GM12878 (cell line): ENCODE data around the gene ANP32A. TPM values are rescaled to one million over a fixed set of nuclear protein-coding genes. Genes with fewer than 3 reads are reported as not detected.

Source experiments
- BACH1 ChIP-seq: fragments of 450-650 bp; IDR thresholded peaks from 2 replicates; pipeline ENCODE4 v1.6.1; 2017; ENCODE audit warnings: mild to moderate bottlenecking, borderline replicate concordance
- BCL11A ChIP-seq: IDR thresholded peaks from 2 replicates; pipeline ENCODE4 v1.6.1; 2011; ENCODE audit warnings: low read depth, low read length
- CBX5 ChIP-seq: sonication (generic); IDR thresholded peaks from 2 replicates; pipeline ENCODE4 v1.6.1; 2016; ENCODE audit warnings: low read depth, moderate library complexity, mild to moderate bottlenecking, inconsistent platforms
- DPF2 ChIP-seq: fragments of 450-650 bp; IDR thresholded peaks from 2 replicates; pipeline ENCODE4 v1.6.1; 2017; ENCODE audit warnings: mild to moderate bottlenecking
- EGR1 ChIP-seq, 2 experiments: IDR thresholded peaks; 1 replicate in 1 of 2; 2 replicates in 1 of 2; pipeline ENCODE4 v1.6.1; 2011 to 2012; ENCODE audit warnings: low read depth in 2 of 2, low read length in 2 of 2, borderline replicate concordance in 1 of 2, mild to moderate bottlenecking in 1 of 2, moderate library complexity in 1 of 2
- FOXK2 ChIP-seq: fragments of 450-650 bp; IDR thresholded peaks from 2 replicates; pipeline ENCODE4 v1.6.1; 2017; ENCODE audit warnings: mild to moderate bottlenecking, moderate library complexity
- GABPA ChIP-seq: IDR thresholded peaks from 2 replicates; pipeline ENCODE4 v1.6.1; 2014; ENCODE audit warnings: antibody characterized with exemption, low read depth, mild to moderate bottlenecking, inconsistent platforms
- IRF4 ChIP-seq: IDR thresholded peaks from 2 replicates; pipeline ENCODE4 v1.6.1; 2011; ENCODE audit warnings: low read depth, low read length
- KDM1A ChIP-seq: fragments of 200-600 bp; sonication (generic); IDR thresholded peaks from 2 replicates; pipeline ENCODE4 v1.6.1; 2016; ENCODE audit warnings: borderline replicate concordance
- KLF5 ChIP-seq: fragments of 450-650 bp; IDR thresholded peaks from 2 replicates; pipeline ENCODE4 v1.6.1; 2014; ENCODE audit warnings: mild to moderate bottlenecking; ENCODE audit not compliant: partially characterized antibody
- MTA3 ChIP-seq: IDR thresholded peaks from 2 replicates; pipeline ENCODE4 v1.6.1; 2012; ENCODE audit warnings: low read length, inconsistent platforms, borderline replicate concordance
- MYB ChIP-seq: fragments of 150-350 bp; IDR thresholded peaks from 2 replicates; pipeline ENCODE4 v1.6.1; 2014; ENCODE audit warnings: mild to moderate bottlenecking, low read depth, low read length, borderline replicate concordance
- PAX8 ChIP-seq: fragments of 450-650 bp; IDR thresholded peaks from 2 replicates; pipeline ENCODE4 v1.6.1; 2017; ENCODE audit warnings: mild to moderate bottlenecking, moderate library complexity
- RCOR1 ChIP-seq: conservative IDR thresholded peaks from 2 replicates; pipeline ENCODE4 v1.6.1; 2012; ENCODE audit warnings: low read depth, low read length, improper control_type of control experiment
- SMAD5 ChIP-seq: IDR thresholded peaks from 2 replicates; pipeline ENCODE4 v1.6.1; 2016; ENCODE audit warnings: antibody characterized with exemption, low read depth
- SMARCA5 ChIP-seq: fragments of 450-650 bp; IDR thresholded peaks from 2 replicates; pipeline ENCODE4 v1.6.1; 2017; ENCODE audit warnings: mild to moderate bottlenecking
- SUPT20H ChIP-seq: IDR thresholded peaks from 2 replicates; pipeline ENCODE4 v1.6.1; 2011; ENCODE audit warnings: low read depth, mild to moderate bottlenecking, low read length, moderate library complexity, borderline replicate concordance; ENCODE audit not compliant: control insufficient read depth
- ZBED1 ChIP-seq: IDR thresholded peaks from 2 replicates; pipeline ENCODE4 v1.6.1; 2016; ENCODE audit warnings: borderline replicate concordance
- ZNF384 ChIP-seq: IDR thresholded peaks from 2 replicates; pipeline ENCODE4 v1.6.1; 2012; ENCODE audit warnings: low read depth, mild to moderate bottlenecking, low read length, improper control_type of control experiment, borderline replicate concordance
- polyA plus RNA-seq, 11 experiments: library from polyadenylated mRNA; depleted of rRNA in 4 of 11; unstranded in 6 of 11; stranded (reverse) in 5 of 11; fragments of >200 nt; fragmentation: Nextera tagmentation in 4 of 11; fragmentation: Illumina TruSeq in 1 of 11; extraction: Ambion mirVana in 4 of 11; extraction: Trizol in 1 of 11; gene quantifications; 1 replicate in 1 of 11; 2 replicates in 10 of 11; pipeline versions ENCODE4 v1.2.1 to v1.2.3, GENCODE V29; 2011 to 2016; ENCODE audit warnings: inconsistent platforms in 2 of 11, missing spikeins in 2 of 11, low read depth in 1 of 11
- total RNA-seq, 4 experiments: library from RNA; depleted of rRNA in 3 of 4; stranded (reverse); fragments of >200 nt in 3 of 4; fragmentation: Illumina TruSeq in 1 of 4; extraction: Trizol in 1 of 4; gene quantifications; 2 replicates each; pipeline versions ENCODE4 v1.2.1 to v1.2.3, GENCODE V29; 2013 to 2021
- TF ChIP-seq, protein P1 (sequence below): IDR thresholded peaks from 2 replicates; pipeline ENCODE4 v1.6.1; 2012; ENCODE audit warnings: improper control_type of control experiment, low read depth, low read length; ENCODE audit not compliant: insufficient replicate concordance
- TF ChIP-seq, protein P2 (sequence below): fragments of 450-650 bp; IDR thresholded peaks from 2 replicates; pipeline ENCODE4 v1.6.1; 2017; ENCODE audit warnings: borderline replicate concordance
- TF ChIP-seq, protein P3 (sequence below): IDR thresholded peaks from 2 replicates; pipeline ENCODE4 v1.6.1; 2011; ENCODE audit warnings: mild to moderate bottlenecking, low read depth, low read length, moderate library complexity; ENCODE audit not compliant: insufficient replicate concordance

Gene ANP32A
- total and polyA plus RNA-seq, 10 of the 15 experiments (the other 5 are each of a cell fraction or from before 2014, with no cell fraction given), result 29.6 to 666 (median 234) TPM

DNA sequence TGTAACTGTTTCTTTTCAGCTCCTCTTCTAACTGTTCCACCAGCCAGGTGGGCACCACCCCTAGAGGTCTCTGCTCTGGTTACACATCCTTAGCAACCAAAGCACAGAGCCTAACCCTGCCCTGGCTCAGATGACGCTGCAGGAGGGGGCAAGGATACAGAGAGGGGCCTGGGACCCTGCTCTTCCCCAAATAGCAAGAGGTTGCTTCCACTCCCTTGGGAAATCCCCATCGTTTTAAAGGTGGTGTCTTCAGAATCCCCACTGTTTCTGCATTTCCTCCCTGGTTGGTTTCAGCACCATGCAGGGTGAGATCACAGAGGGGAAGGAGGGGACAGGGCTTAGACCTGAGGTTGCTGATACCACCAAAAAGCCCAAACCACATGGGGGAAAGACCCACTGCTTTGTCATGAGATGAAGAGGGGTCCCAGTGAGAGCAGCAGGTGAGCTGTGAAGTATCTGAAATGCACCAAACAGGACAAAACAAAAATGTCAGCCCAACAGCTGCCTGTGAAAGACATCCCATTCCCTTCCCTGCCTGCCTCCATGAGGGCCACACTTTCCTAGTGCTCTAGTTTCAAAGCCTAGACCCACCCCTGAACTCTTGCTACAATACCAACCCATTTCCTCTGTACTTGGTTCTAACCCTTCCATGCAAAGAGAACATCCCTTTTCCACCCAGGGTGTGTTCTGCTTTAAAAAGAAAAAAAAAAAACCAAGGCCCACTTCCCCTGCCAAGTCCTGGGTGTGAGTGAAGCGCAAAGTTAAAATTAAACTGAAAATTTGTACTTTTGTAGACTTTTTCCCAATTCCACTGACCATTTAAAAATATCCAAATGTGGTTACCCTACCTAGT lies 29.0 kb downstream of the ANP32A start (continued):
- TF ChIP-seq, protein P1, sequence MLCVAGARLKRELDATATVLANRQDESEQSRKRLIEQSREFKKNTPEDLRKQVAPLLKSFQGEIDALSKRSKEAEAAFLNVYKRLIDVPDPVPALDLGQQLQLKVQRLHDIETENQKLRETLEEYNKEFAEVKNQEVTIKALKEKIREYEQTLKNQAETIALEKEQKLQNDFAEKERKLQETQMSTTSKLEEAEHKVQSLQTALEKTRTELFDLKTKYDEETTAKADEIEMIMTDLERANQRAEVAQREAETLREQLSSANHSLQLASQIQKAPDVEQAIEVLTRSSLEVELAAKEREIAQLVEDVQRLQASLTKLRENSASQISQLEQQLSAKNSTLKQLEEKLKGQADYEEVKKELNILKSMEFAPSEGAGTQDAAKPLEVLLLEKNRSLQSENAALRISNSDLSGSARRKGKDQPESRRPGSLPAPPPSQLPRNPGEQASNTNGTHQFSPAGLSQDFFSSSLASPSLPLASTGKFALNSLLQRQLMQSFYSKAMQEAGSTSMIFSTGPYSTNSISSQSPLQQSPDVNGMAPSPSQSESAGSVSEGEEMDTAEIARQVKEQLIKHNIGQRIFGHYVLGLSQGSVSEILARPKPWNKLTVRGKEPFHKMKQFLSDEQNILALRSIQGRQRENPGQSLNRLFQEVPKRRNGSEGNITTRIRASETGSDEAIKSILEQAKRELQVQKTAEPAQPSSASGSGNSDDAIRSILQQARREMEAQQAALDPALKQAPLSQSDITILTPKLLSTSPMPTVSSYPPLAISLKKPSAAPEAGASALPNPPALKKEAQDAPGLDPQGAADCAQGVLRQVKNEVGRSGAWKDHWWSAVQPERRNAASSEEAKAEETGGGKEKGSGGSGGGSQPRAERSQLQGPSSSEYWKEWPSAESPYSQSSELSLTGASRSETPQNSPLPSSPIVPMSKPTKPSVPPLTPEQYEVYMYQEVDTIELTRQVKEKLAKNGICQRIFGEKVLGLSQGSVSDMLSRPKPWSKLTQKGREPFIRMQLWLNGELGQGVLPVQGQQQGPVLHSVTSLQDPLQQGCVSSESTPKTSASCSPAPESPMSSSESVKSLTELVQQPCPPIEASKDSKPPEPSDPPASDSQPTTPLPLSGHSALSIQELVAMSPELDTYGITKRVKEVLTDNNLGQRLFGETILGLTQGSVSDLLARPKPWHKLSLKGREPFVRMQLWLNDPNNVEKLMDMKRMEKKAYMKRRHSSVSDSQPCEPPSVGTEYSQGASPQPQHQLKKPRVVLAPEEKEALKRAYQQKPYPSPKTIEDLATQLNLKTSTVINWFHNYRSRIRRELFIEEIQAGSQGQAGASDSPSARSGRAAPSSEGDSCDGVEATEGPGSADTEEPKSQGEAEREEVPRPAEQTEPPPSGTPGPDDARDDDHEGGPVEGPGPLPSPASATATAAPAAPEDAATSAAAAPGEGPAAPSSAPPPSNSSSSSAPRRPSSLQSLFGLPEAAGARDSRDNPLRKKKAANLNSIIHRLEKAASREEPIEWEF, result peak; percentile 52
- no peak for TF ChIP-seq GABPA
- no peak for TF ChIP-seq CBX5
- TF ChIP-seq EGR1 (IDR thresholded peaks at IDR 0.05; ENCODE audit: borderline replicate concordance in 1 of 2, low read depth in 2 of 2, low read length in 2 of 2), result no peak
- peak; percentile 55 for TF ChIP-seq MTA3
- no peak for TF ChIP-seq RCOR1
- TF ChIP-seq, protein P2, sequence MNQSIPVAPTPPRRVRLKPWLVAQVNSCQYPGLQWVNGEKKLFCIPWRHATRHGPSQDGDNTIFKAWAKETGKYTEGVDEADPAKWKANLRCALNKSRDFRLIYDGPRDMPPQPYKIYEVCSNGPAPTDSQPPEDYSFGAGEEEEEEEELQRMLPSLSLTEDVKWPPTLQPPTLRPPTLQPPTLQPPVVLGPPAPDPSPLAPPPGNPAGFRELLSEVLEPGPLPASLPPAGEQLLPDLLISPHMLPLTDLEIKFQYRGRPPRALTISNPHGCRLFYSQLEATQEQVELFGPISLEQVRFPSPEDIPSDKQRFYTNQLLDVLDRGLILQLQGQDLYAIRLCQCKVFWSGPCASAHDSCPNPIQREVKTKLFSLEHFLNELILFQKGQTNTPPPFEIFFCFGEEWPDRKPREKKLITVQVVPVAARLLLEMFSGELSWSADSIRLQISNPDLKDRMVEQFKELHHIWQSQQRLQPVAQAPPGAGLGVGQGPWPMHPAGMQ, result no peak
- peak; percentile 54 for TF ChIP-seq KLF5
- TF ChIP-seq MYB, result no peak
- no peak for TF ChIP-seq SMAD5
- peak; percentile 29; the same call in 1 of the 2 replicates for TF ChIP-seq ZBED1
- no peak for TF ChIP-seq SMARCA5
- TF ChIP-seq KDM1A, result no peak
- no peak for TF ChIP-seq IRF4
- peak; percentile 65; the same call in 1 of the 2 replicates for TF ChIP-seq DPF2
- TF ChIP-seq PAX8, result no peak
- 0 out of 2 replicates have a peak, but pooled peaks have one; percentile 26 for TF ChIP-seq BCL11A
- TF ChIP-seq ZNF384, result peak; percentile 88
- TF ChIP-seq FOXK2, result no peak; the same call in 1 of the 2 replicates
- TF ChIP-seq BACH1, result no peak
- TF ChIP-seq SUPT20H, result no peak
- TF ChIP-seq, protein P3, sequence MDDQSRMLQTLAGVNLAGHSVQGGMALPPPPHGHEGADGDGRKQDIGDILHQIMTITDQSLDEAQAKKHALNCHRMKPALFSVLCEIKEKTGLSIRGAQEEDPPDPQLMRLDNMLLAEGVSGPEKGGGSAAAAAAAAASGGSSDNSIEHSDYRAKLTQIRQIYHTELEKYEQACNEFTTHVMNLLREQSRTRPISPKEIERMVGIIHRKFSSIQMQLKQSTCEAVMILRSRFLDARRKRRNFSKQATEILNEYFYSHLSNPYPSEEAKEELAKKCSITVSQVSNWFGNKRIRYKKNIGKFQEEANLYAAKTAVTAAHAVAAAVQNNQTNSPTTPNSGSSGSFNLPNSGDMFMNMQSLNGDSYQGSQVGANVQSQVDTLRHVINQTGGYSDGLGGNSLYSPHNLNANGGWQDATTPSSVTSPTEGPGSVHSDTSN, result no peak
